OCI-M2 (cell line): ENCODE measurements around the gene PRR5.

Experiments
- DNase-seq: peaks from one replicate; lab custom pipeline; 2025; ENCODE audit not compliant: unreplicated experiment; lab: John Stamatoyannopoulos, UW

The PRR5 gene

GRCh38 chr22:44691796-44692661, 10.0 kb upstream of the PRR5 start:
- DNase-seq: no peak

GRCh38 chr22:44692662-44693007, 9.4 kb upstream of the PRR5 start:
- no peak for DNase-seq

- no peak for DNase-seq
These were observed 8.9 kb upstream of the PRR5 start for GRCh38 chr22:44693145-44693544.

GRCh38 chr22:44693756-44694155, 8.2 kb upstream of the PRR5 start:
- no peak for DNase-seq

GRCh38 chr22:44697423-44698141, 4.4 kb upstream of the PRR5 start:
- no peak for DNase-seq

GRCh38 chr22:44698531-44699421, 3.2 kb upstream of the PRR5 start:
- no peak for DNase-seq

DNA sequence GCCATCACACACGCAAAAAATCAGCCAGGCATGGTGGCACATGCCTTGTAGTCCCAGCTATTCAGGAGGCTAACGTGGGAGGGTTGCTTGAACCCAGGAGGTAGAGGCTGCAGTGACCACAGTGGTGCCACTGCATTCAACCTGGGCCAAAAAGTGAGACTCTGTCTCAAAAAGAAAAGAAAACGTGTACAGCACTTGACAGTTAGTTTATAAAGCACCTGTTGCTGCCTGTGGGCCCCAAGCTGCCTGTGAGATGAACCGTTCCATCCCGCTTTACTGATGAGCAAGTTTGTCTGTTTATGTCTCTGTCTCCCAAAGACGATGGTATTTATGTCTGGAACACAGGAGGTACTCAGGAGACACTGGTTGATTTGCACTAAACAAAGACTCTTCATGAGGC, 1.5 kb upstream of the PRR5 start:
- no peak for DNase-seq

DNA sequence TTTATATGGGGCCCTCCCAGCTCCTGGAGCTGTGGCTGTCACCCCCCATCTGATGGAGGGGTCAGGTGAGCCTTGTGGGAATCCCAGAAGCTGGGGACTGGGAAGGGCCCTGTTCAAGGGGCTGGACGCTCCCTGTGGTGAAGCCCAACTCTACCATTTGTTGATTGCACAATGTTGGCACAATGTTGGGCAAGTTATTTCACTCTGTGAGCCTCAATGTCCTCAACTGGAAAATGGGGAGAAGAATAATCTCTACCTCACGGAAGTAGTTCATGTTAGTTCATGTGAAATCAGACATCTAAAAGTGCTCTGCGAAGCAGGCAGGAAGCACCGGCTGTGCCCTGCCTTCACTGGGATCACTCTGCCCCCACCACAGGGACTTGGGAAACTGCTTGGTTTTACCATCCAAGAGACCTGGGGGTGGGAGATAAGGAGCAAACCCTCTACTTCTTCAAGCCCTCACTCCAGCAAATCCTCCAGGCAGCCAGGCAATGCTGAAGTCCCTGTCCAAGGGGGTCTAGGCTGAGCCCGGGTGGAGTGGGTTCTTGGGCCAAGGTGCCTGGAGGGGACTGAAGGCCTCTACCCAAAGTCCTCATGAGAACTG, 715 bp upstream of the PRR5 start:
- DNase-seq: peak; percentile 53

DNA sequence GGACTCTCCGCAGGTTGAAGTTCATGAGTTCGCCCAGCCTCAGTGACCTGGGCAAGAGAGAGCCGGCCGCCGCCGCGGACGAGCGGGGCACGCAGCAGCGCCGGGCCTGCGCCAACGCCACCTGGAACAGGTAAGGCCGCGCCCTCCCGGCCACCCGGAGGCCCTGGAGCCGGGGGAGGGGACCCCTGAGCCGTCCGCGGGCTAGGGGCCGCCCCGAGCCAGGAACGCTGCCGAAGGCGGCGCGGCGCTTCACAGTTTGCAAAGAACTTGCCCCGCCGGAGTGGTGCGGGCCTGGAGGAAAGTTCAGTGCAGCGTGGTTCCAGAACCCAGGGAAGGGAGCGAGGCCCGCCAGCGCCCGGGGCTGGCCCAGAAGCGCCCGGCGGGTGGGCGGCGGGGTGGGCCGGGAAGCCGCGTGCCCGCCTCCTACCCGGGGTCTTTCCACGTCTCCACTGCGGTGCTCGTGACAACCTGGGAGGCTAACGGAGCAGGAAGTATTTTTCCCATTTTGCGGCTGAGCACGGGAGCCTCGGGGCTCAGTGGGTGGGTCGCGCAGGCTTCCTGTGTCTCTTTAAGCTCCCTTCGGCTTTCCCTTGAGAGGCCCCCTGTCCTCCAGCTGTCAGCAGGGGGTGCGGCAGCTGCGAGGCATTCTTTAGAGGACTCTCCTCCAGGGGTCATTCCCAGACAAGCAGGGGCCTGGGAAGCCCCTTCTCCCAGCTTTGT, 635 bp downstream of the PRR5 start:
- DNase-seq: no peak

DNA sequence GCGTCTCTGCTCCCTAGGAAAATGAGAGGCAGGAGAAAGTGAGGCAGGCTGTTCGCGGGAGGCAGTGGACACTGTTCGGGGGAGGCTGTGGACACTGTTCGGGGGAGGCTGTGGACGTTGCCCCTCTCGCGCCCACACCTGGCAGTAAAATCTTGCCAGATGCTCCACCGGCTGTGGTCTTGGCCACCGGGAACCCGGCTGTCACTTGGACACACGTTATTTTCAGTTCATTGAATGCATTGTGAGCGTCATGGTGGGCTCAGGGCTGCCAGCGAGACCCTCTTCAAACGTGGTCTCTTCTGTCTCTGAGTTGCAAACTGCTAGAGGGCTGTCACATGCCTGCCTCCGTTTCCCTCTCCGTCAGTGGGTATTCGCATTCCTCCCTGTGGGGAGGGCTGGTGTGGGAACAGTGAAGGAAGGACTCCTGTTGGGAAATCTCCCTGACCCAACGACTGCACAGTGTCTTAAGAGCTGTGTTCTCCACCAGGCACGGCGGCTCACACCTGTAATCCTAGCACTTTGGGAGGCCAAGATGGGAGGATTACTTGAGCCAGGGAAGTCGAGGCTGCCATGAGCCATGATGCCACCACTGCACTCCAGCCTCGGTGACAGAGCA, 1.4 kb downstream of the PRR5 start:
- no peak for DNase-seq

DNA sequence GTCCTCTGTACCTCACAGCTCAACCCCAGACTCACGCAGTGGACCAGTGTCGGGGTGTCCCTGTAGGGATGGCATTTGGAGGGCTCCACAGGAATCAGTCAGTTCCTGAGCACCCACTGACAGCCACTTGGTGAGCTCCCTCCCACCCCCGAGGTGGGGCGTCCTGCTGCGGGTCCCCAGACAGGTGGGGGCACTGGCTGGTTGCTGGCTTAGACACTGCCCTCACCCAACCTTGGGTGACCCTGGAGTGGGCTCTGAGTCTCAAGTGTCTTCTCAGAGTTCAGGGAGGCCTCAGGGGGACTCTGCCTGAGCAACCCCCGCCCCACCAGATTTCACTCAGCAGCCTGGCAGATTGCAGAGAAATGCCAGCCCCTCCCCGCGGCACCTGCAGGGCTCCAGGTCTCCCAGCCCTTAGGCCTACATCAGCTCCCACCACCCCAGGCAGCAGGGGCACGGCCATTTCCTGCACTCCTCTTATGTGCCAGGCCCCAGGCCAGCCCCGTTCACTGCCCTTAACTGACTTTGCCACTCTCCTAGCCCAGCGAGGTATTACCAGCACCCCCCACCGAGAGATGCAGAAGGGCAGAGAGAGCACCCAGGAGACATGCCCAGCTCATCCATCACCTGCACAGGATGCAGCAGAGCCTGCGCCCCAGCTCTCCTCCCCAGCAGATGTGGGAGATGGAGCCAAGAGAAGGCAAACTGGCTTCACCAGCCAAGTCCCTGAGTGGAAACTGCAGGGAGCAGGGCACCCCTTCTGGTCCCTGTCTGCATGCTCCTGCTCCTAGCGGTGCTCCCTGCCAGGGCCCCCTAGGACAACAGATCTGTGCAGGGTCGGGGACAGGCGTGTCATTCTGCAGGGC, 2.4 kb downstream of the PRR5 start:
- DNase-seq: no peak

DNA sequence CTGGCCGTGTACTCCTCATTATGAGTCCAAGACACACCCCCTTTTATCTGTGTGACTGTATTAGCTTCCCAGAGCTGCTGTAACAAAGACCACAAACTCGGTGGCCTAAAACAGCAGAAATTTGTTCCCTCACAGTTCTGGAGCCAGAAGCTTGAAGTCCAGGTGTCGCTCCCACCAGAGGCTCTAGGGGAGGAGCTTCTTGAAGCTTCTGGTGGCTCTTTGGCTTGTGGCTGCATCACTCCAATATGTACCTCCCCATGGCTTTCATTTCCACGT, 3.0 kb downstream of the PRR5 start:
- no peak for DNase-seq

DNA sequence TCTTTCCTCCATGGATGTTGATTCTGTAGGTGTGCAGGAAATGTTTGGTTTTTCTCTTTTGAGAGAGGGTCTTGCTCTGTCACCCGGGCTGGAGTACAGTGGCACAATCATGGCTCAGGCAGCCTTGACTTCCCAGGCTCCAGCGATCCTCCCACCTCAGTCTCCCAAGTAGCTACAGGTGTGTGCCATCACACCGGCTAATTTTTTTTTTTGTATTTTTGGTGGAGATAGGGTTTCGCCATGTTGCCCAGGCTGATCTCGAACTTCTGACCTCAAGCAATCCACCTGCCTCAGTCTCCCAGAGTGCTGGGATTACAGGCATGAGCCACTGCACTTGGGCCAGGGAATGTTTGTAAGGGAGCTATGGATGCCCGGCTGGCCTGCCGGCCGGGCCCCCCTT, 4.5 kb downstream of the PRR5 start:
- no peak for DNase-seq

- no peak for DNase-seq
These were observed 5.2 kb downstream of the PRR5 start for GRCh38 chr22:44707178-44707577.

DNA sequence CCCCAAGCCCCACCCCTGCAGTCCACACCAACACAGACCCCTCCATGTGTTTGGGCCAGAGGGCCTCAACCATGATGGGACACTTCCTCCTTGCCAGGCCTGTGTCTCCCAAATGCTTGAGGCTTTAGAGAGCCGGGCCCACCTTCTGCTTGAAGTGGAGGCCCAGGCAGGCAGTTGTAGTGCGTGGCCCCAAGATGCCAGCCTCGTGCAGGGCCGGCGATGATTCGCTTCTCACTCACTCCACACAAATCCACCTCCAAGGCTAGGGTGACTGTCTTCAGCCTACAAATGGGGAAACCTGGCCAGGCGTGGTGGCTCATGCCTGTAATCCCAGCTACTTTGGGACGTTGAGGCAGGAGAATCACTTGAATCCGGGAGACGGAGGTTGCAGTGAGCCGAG, 5.7 kb downstream of the PRR5 start:
- DNase-seq: no peak

- DNase-seq: no peak
These were observed 7.9 kb downstream of the PRR5 start for GRCh38 chr22:44709881-44710392.

GRCh38 chr22:44710474-44711240, 8.7 kb downstream of the PRR5 start:
- no peak for DNase-seq

GRCh38 chr22:44711241-44711560, 9.2 kb downstream of the PRR5 start:
- DNase-seq: no peak
